ENCODE results near the gene GRM6. TPM values are rescaled to one million over a fixed set of nuclear protein-coding genes. Genes with fewer than 3 reads are reported as not detected.

The GRM6 gene
- total and polyA plus RNA-seq, 7 experiments from 2014 or later, result not detected

- ChIA-PET CTCF (no interaction called here), POLR2A (no interaction called here)
- Mint-ChIP-seq H3K4me3 (no peak overlapping the region), H3K27ac (no peak overlapping the region), H3K27me3 (peaks cover 0 to 12% (median 0%) of the 10 kb centered on the region in 5 donors), H3K9me3 (peaks cover 7 to 70% (median 29%) of the 10 kb centered on the region in 11 donors), H3K4me1 (no peaks in the 10 kb centered on the region), H3K36me3 (peaks cover 0 to 12% (median 4%) of the 10 kb centered on the region in 5 donors)
- ATAC-seq (no peak), DNase-seq (no peak)
- H3K27ac ChIP-seq (ENCODE audit: low read depth, low read length), result no peak overlapping the region
- intact Hi-C loops (cut with micrococcal nuclease), result no loop called here
- H3K36me3 ChIP-seq (ENCODE audit: control insufficient read depth in 2 of 3, insufficient read depth in 3 of 3, low read length in 3 of 3), result no peaks in the 10 kb centered on the region
- H3K27me3 ChIP-seq (ENCODE audit: control insufficient read depth in 2 of 2, insufficient read depth in 2 of 2, low read length in 2 of 2), result peaks cover 0 to 4% of the 10 kb centered on the region in 2 donors
- H3K4me3 ChIP-seq (ENCODE audit: low read length), result no peak overlapping the region
- H3K9me3 ChIP-seq (ENCODE audit: control insufficient read depth in 2 of 3, low read length in 3 of 3), result peaks cover 0 to 49% (median 0%) of the 10 kb centered on the region in 3 experiments
- no peaks in the 10 kb centered on the region for H3K4me1 ChIP-seq (ENCODE audit: control insufficient read depth in 2 of 2, insufficient read depth in 2 of 2, low read length in 2 of 2)
Observed at GRCh38 chr5:178984145-178985072, 10.7 kb downstream of the GRM6 start.

- ChIA-PET CTCF (no interaction called here), POLR2A (no interaction called here)
- H3K9me3 Mint-ChIP-seq, result peaks cover 11 to 77% (median 32%) of the 10 kb centered on the region in 11 donors
- peaks cover 0 to 14% (median 4%) of the 10 kb centered on the region in 5 donors for H3K36me3 Mint-ChIP-seq
- H3K4me1 Mint-ChIP-seq, result no peaks in the 10 kb centered on the region
- H3K27me3 Mint-ChIP-seq, result peaks cover 0 to 16% (median 0%) of the 10 kb centered on the region in 5 donors
- H3K4me3 Mint-ChIP-seq, result no peak overlapping the region
- no peaks in the 10 kb centered on the region for H3K4me1 ChIP-seq (ENCODE audit: control insufficient read depth in 2 of 2, insufficient read depth in 2 of 2, low read length in 2 of 2)
- ATAC-seq, result no peak
- intact Hi-C loops (cut with micrococcal nuclease), result no loop called here
- no peak overlapping the region for H3K4me3 ChIP-seq (ENCODE audit: low read length)
- H3K36me3 ChIP-seq (ENCODE audit: control insufficient read depth in 2 of 3, insufficient read depth in 3 of 3, low read length in 3 of 3), result no peaks in the 10 kb centered on the region
- no peak for DNase-seq
- H3K27ac ChIP-seq (ENCODE audit: low read depth, low read length), result no peak overlapping the region
- H3K27me3 ChIP-seq (ENCODE audit: control insufficient read depth in 2 of 2, insufficient read depth in 2 of 2, low read length in 2 of 2), result peaks cover 0 to 4% of the 10 kb centered on the region in 2 donors
- H3K27ac Mint-ChIP-seq, result no peak overlapping the region
- H3K9me3 ChIP-seq (ENCODE audit: control insufficient read depth in 2 of 3, low read length in 3 of 3), result peaks cover 0 to 46% (median 0%) of the 10 kb centered on the region in 3 experiments
Observed at GRCh38 chr5:178983728-178984127, 11.4 kb downstream of the GRM6 start.

- peaks cover 0 to 44% (median 0%) of the 10 kb centered on the region in 3 experiments for H3K9me3 ChIP-seq (ENCODE audit: control insufficient read depth in 2 of 3, low read length in 3 of 3)
- no peak for ATAC-seq
- no peaks in the 10 kb centered on the region for H3K36me3 ChIP-seq (ENCODE audit: control insufficient read depth in 2 of 3, insufficient read depth in 3 of 3, low read length in 3 of 3)
- intact Hi-C loops (cut with micrococcal nuclease), result no loop called here
- H3K36me3 Mint-ChIP-seq, result peaks cover 0 to 18% (median 4%) of the 10 kb centered on the region in 5 donors
- no peaks in the 10 kb centered on the region for H3K4me1 ChIP-seq (ENCODE audit: control insufficient read depth in 2 of 2, insufficient read depth in 2 of 2, low read length in 2 of 2)
- DNase-seq, result no peak
- peaks cover 16 to 81% (median 32%) of the 10 kb centered on the region in 11 donors for H3K9me3 Mint-ChIP-seq
- H3K4me3 ChIP-seq (ENCODE audit: low read length), result no peak overlapping the region
- H3K27ac ChIP-seq (ENCODE audit: low read depth, low read length), result no peak overlapping the region
- POLR2A ChIA-PET, result no interaction called here
- H3K27ac Mint-ChIP-seq, result no peak overlapping the region
- no peaks in the 10 kb centered on the region for H3K4me1 Mint-ChIP-seq
- H3K27me3 ChIP-seq (ENCODE audit: control insufficient read depth in 2 of 2, insufficient read depth in 2 of 2, low read length in 2 of 2), result peaks cover 0 to 4% of the 10 kb centered on the region in 2 donors
- no peak overlapping the region for H3K4me3 Mint-ChIP-seq
- H3K27me3 Mint-ChIP-seq, result peaks cover 0 to 20% (median 0%) of the 10 kb centered on the region in 5 donors
- CTCF ChIA-PET, result no interaction called here
Observed at GRCh38 chr5:178982941-178983340, 12.2 kb downstream of the GRM6 start.

DNA sequence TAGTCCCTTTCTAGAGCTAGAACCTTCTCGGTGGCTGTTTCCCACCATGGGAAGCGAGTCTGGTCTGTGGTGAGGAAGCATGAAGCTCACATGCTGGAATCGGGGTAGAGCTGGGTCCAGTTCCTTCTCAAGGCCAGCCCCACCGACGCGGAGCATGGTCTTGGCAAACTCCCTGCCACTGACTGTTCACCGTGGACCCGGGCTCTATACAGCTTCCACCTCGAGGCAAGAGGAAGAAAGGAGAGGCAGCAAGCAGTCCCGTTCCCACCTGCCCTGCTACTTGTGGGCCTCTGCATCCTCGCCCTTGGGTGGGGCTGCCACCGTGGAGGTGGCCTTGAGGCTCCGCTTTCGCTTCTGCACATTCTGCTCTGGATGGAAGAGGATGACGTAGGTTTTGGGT, 13.7 kb downstream of the GRM6 start:
- Histone ChIP-seq H3K9me3 (ENCODE audit: control insufficient read depth in 2 of 3, low read length in 3 of 3) (peaks cover 0 to 39% (median 0%) of the 10 kb centered on the region in 3 experiments), H3K4me1 (ENCODE audit: control insufficient read depth in 2 of 2, insufficient read depth in 2 of 2, low read length in 2 of 2) (no peaks in the 10 kb centered on the region), H3K27ac (ENCODE audit: low read depth, low read length) (no peak overlapping the region), H3K27me3 (ENCODE audit: control insufficient read depth in 2 of 2, insufficient read depth in 2 of 2, low read length in 2 of 2) (peaks cover 0 to 4% of the 10 kb centered on the region in 2 donors), H3K36me3 (ENCODE audit: control insufficient read depth in 2 of 3, insufficient read depth in 3 of 3, low read length in 3 of 3) (no peaks in the 10 kb centered on the region), H3K4me3 (ENCODE audit: low read length) (no peak overlapping the region)
- peaks cover 18 to 84% (median 36%) of the 10 kb centered on the region in 11 donors for H3K9me3 Mint-ChIP-seq
- ATAC-seq (no peak), DNase-seq (no peak)
- ChIA-PET CTCF (no interaction called here), POLR2A (no interaction called here)
- no peak overlapping the region for H3K4me3 Mint-ChIP-seq
- peaks cover 0 to 20% (median 0%) of the 10 kb centered on the region in 5 donors for H3K27me3 Mint-ChIP-seq
- H3K4me1 Mint-ChIP-seq, result no peaks in the 10 kb centered on the region
- intact Hi-C loops (cut with micrococcal nuclease), result no loop called here
- peaks cover 0 to 22% (median 4%) of the 10 kb centered on the region in 5 donors for H3K36me3 Mint-ChIP-seq
- H3K27ac Mint-ChIP-seq, result no peak overlapping the region

- Mint-ChIP-seq H3K36me3 (peaks cover 9 to 58% (median 31%) of the 10 kb centered on the region in 5 donors), H3K27me3 (peaks cover 0 to 15% (median 5%) of the 10 kb centered on the region in 5 donors), H3K4me1 (no peaks in the 10 kb centered on the region), H3K4me3 (no peak overlapping the region), H3K27ac (no peak overlapping the region), H3K9me3 (peaks cover 26 to 95% (median 78%) of the 10 kb centered on the region in 11 donors)
- Histone ChIP-seq H3K9me3 (ENCODE audit: control insufficient read depth in 2 of 3, low read length in 3 of 3) (peaks cover 0 to 76% (median 0%) of the 10 kb centered on the region in 3 experiments), H3K4me1 (ENCODE audit: control insufficient read depth in 2 of 2, insufficient read depth in 2 of 2, low read length in 2 of 2) (no peaks in the 10 kb centered on the region), H3K4me3 (ENCODE audit: low read length) (no peak overlapping the region), H3K27me3 (ENCODE audit: control insufficient read depth in 2 of 2, insufficient read depth in 2 of 2, low read length in 2 of 2) (no peaks in the 10 kb centered on the region), H3K27ac (ENCODE audit: low read depth, low read length) (no peak overlapping the region), H3K36me3 (ENCODE audit: control insufficient read depth in 2 of 3, insufficient read depth in 3 of 3, low read length in 3 of 3) (no peaks in the 10 kb centered on the region)
- ATAC-seq, result no peak
- POLR2A ChIA-PET, result no interaction called here
- CTCF ChIA-PET, result no interaction called here
- intact Hi-C loops (cut with micrococcal nuclease), result no loop called here
- DNase-seq, result no peak
Observed at GRCh38 chr5:178965465-178966055, 29.6 kb downstream of the GRM6 start.

DNA sequence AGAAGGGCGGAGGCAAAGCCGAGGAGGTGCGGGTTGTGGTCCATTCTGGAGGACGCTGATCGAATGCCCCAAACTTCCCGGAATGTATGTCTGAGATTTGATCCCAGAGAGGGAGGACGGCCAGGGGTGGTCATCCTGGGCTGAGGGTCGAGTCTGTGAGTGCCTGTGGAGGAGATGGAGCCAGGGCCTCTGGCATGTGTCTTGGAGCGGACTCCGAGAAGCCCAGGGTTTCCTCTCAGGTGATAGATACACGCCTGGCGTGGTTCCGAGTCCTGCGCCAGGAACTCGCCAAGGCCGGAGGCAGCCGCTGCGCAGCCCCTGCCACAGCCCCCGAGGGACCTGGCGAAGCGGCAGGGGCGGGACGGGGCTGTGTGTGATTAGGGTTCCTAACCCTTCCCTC, 53.8 kb downstream of the GRM6 start:
- H3K27ac Mint-ChIP-seq, result no peak overlapping the region
- Histone ChIP-seq H3K4me3 (ENCODE audit: low read length) (no peak overlapping the region), H3K27ac (ENCODE audit: low read depth, low read length) (no peak overlapping the region), H3K9me3 (ENCODE audit: control insufficient read depth in 2 of 3, low read length in 3 of 3) (peaks cover 0 to 88% (median 10%) of the 10 kb centered on the region in 3 experiments), H3K4me1 (ENCODE audit: control insufficient read depth in 2 of 2, insufficient read depth in 2 of 2, low read length in 2 of 2) (no peaks in the 10 kb centered on the region), H3K36me3 (ENCODE audit: control insufficient read depth in 2 of 3, insufficient read depth in 3 of 3, low read length in 3 of 3) (peaks cover 0 to 5% (median 0%) of the 10 kb centered on the region in 3 experiments), H3K27me3 (ENCODE audit: control insufficient read depth in 2 of 2, insufficient read depth in 2 of 2, low read length in 2 of 2) (peaks cover 0 to 3% of the 10 kb centered on the region in 2 donors)
- ChIA-PET POLR2A (no interaction called here), CTCF (no interaction called here)
- H3K4me3 Mint-ChIP-seq, result peak overlapping the region in 1 of 10 donors; percentile 20
- intact Hi-C loops (cut with micrococcal nuclease), result no loop called here
- no peak for DNase-seq
- no peaks in the 10 kb centered on the region for H3K4me1 Mint-ChIP-seq
- ATAC-seq, result no peak
- H3K36me3 Mint-ChIP-seq, result peaks cover 11 to 53% (median 21%) of the 10 kb centered on the region in 5 donors
- peaks cover 34 to 97% (median 81%) of the 10 kb centered on the region in 11 donors for H3K9me3 Mint-ChIP-seq
- H3K27me3 Mint-ChIP-seq, result peaks cover 3 to 50% (median 34%) of the 10 kb centered on the region in 5 donors

Measured in naive thymus-derived CD4-positive, alpha-beta T cell (primary cell).